Ishikawa (cell line): Measurements from ENCODE around the gene C19orf33.

Source experiments
- CEBPB ChIP-seq: IDR thresholded peaks from 2 replicates; pipeline ENCODE4 v1.6.1; 2012
- CREB1 ChIP-seq: IDR thresholded peaks from 2 replicates; pipeline ENCODE4 v1.6.1; 2012; ENCODE audit warnings: low read depth
- EGR1 ChIP-seq: IDR thresholded peaks from 2 replicates; pipeline ENCODE4 v1.6.1; 2012
- EP300 ChIP-seq: IDR thresholded peaks from 2 replicates; pipeline ENCODE4 v1.6.1; 2012; ENCODE audit warnings: borderline replicate concordance
- FOXM1 ChIP-seq: IDR thresholded peaks from 2 replicates; pipeline ENCODE4 v1.6.1; 2012; ENCODE audit warnings: low read depth, borderline replicate concordance
- MAX ChIP-seq: IDR thresholded peaks from 2 replicates; pipeline ENCODE4 v1.6.1; 2012
- NFIC ChIP-seq: IDR thresholded peaks from 2 replicates; pipeline ENCODE4 v1.6.1; 2012
- RAD21 ChIP-seq: IDR thresholded peaks from 2 replicates; pipeline ENCODE4 v1.6.1; 2012; ENCODE audit warnings: low read depth
- TAF1 ChIP-seq: IDR thresholded peaks from 2 replicates; pipeline ENCODE4 v1.6.1; 2012; ENCODE audit warnings: low read depth, mild to moderate bottlenecking
- TCF12 ChIP-seq: IDR thresholded peaks from 2 replicates; pipeline ENCODE4 v1.6.1; 2012; ENCODE audit warnings: low read depth
- TEAD4 ChIP-seq: IDR thresholded peaks from 2 replicates; pipeline ENCODE4 v1.6.1; 2012
- USF1 ChIP-seq: IDR thresholded peaks from 2 replicates; pipeline ENCODE4 v1.6.1; 2012
- YY1 ChIP-seq: IDR thresholded peaks from 2 replicates; pipeline ENCODE4 v1.6.1; 2012; ENCODE audit warnings: low read depth
- ZBTB7A ChIP-seq: IDR thresholded peaks from 2 replicates; pipeline ENCODE4 v1.6.1; 2012; ENCODE audit warnings: low read depth
- TF ChIP-seq, protein P1 (sequence below): IDR thresholded peaks from 2 replicates; pipeline ENCODE4 v1.6.1; 2012; ENCODE audit warnings: low read depth, mild to moderate bottlenecking

The C19orf33 gene

DNA sequence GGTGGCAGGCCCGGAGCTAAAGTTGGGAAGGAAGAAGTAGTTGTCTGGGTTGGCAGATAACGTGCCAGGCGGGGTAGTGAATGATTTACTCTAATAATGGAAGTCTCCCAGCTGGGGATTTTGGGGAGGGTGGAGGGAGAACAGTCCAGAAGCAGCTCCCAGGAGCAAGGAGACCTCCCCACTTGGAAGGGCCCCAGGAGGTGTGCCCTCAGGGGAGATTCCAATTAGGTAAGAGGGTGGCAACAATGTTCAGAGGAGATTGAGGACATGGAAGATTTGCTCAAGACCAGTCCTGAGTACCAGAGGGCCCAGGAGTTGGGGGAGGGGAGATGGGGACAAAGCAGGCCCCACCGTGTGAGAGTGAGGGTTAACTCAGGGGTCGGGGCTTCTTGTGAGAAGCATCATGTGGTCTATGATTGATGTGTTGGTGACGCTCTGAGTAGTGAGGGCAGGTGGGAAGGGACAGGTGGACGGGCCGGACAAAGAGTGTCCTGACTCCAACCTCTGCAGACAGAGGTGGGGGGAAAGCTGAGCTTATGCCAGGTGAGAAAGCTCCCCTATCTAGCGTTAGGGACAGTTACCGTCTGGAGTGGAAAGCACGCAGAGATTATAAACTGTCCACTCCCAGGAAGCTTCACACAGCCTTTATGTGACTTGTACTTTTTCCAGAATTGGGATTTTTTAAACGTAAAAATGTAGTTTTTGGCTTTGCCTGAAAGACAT, 36.1 kb upstream of the C19orf33 start:
- TF ChIP-seq RAD21 (no peak), MAX (no peak), EGR1 (no peak), USF1 (no peak), CEBPB (no peak), CREB1 (no peak), YY1 (no peak), EP300 (no peak), TEAD4 (no peak), ZBTB7A (no peak), NFIC (no peak)
- TF ChIP-seq, protein P1, sequence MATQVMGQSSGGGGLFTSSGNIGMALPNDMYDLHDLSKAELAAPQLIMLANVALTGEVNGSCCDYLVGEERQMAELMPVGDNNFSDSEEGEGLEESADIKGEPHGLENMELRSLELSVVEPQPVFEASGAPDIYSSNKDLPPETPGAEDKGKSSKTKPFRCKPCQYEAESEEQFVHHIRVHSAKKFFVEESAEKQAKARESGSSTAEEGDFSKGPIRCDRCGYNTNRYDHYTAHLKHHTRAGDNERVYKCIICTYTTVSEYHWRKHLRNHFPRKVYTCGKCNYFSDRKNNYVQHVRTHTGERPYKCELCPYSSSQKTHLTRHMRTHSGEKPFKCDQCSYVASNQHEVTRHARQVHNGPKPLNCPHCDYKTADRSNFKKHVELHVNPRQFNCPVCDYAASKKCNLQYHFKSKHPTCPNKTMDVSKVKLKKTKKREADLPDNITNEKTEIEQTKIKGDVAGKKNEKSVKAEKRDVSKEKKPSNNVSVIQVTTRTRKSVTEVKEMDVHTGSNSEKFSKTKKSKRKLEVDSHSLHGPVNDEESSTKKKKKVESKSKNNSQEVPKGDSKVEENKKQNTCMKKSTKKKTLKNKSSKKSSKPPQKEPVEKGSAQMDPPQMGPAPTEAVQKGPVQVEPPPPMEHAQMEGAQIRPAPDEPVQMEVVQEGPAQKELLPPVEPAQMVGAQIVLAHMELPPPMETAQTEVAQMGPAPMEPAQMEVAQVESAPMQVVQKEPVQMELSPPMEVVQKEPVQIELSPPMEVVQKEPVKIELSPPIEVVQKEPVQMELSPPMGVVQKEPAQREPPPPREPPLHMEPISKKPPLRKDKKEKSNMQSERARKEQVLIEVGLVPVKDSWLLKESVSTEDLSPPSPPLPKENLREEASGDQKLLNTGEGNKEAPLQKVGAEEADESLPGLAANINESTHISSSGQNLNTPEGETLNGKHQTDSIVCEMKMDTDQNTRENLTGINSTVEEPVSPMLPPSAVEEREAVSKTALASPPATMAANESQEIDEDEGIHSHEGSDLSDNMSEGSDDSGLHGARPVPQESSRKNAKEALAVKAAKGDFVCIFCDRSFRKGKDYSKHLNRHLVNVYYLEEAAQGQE = no peak

GRCh38 chr19:38268539-38268938, 35.5 kb upstream of the C19orf33 start:
- no peak for TF ChIP-seq USF1
- no peak for TF ChIP-seq MAX
- no peak for TF ChIP-seq CREB1
- TF ChIP-seq TEAD4 = no peak
- TF ChIP-seq EP300 = no peak
- TF ChIP-seq EGR1 = no peak
- TF ChIP-seq FOXM1 = no peak
- no peak for TF ChIP-seq YY1
- no peak for TF ChIP-seq RAD21
- TF ChIP-seq TCF12 = no peak
- TF ChIP-seq NFIC = no peak
- no peak for TF ChIP-seq CEBPB
- TF ChIP-seq, protein P1 = no peak
- no peak for TF ChIP-seq TAF1

DNA sequence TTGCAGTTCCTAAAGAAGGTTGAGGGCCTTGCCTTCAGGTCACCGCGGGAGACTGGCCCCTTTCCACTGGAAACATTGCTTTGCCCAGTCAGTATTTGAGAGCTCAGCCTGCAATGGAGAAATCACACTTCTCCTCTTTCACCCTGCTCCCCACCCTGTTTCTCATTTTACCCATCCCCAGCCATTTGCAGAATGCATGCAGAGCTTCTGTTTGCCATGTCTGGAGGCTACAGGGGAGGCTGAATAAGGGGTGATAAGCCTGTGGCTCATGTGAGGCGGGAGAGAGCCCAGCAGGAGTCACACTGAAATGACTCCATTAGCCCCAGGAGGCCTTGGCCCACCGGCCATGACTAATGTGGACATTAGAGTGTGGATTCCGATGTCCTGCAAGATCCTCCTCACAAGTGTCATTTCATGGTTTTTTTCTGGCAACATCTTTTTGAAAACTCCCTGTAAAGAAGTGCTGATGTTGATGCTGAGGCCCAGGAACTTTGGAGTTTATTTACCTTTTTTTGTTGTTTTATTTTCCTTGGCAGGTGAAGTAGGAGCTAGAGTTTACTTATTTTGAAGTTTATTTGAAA, 33.4 kb upstream of the C19orf33 start:
- TF ChIP-seq USF1 (no peak), CREB1 (no peak), EP300 (no peak), CEBPB (no peak), TAF1 (no peak), EGR1 (no peak), TEAD4 (no peak), MAX (no peak), YY1 (no peak), FOXM1 (no peak), TCF12 (no peak), ZBTB7A (no peak)
- TF ChIP-seq, protein P1 = no peak
